Testis (tissue), 2 donors: Measurements from ENCODE around the gene PRIM2.
"Not testable (repeated sequence)": the region's sequence is repeated elsewhere in the genome, so short reads cannot be mapped to it uniquely, and the experiment has no call there.

Experiments used
- POLR2A ChIP-seq: fragments of 450-650 bp; IDR thresholded peaks from one replicate; pipeline ENCODE4 v1.6.1; 2017; ENCODE audit warnings: antibody characterized with exemption, mild to moderate bottlenecking, moderate library complexity
- TF ChIP-seq, protein P1 (sequence below), 3 experiments: fragments of 450-650 bp in 2 of 3; fragments of 200-600 bp in 1 of 3; sonication (generic) in 1 of 3; IDR thresholded peaks; one replicate each; pipeline ENCODE4 v1.5.1; 2016 to 2019; ENCODE audit warnings: antibody characterized with exemption in 3 of 3, mild to moderate bottlenecking in 2 of 3, moderate library complexity in 1 of 3

DNA sequence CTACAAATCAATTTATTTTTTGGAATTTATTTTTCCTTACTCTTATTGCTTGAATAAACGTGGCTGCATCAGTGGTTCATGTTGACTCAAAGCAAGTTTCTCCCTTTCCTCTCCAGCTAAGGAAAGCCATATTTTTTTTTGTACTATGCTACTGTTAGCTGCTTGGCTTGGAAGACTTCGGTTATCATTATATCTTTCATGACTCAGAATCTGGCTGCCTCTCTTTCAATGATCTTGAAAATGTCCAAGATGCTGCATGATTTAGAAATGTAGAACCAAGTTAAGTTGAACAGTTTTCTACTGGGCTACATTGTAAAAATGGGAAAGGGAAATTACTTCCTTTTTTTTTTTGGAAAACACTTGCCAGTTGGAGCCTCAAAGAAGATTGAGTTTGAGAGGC lies 44.9 kb downstream of the PRIM2 start:
- not testable (repeated sequence) for TF ChIP-seq POLR2A
- TF ChIP-seq, protein P1, sequence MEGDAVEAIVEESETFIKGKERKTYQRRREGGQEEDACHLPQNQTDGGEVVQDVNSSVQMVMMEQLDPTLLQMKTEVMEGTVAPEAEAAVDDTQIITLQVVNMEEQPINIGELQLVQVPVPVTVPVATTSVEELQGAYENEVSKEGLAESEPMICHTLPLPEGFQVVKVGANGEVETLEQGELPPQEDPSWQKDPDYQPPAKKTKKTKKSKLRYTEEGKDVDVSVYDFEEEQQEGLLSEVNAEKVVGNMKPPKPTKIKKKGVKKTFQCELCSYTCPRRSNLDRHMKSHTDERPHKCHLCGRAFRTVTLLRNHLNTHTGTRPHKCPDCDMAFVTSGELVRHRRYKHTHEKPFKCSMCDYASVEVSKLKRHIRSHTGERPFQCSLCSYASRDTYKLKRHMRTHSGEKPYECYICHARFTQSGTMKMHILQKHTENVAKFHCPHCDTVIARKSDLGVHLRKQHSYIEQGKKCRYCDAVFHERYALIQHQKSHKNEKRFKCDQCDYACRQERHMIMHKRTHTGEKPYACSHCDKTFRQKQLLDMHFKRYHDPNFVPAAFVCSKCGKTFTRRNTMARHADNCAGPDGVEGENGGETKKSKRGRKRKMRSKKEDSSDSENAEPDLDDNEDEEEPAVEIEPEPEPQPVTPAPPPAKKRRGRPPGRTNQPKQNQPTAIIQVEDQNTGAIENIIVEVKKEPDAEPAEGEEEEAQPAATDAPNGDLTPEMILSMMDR (IDR thresholded peaks at IDR 0.05): not testable (repeated sequence)
